ENCODE measurements around the gene TNFAIP8L1. TPM values are rescaled to one million over a fixed set of nuclear protein-coding genes. Genes with fewer than 3 reads are reported as not detected.
A peak's percentile ranks its signal among the peaks of the same experiment; 100 is the strongest.

Gene TNFAIP8L1
- total and polyA plus RNA-seq, 7 donors = 2.4 to 5.1 (median 3.3) TPM

- H3K9me3 ChIP-seq = no peaks in the 10 kb centered on the region
- no peaks in the 10 kb centered on the region for H3K36me3 ChIP-seq (ENCODE audit: insufficient read depth in 1 of 2, low read depth in 1 of 2)
- H3K27ac ChIP-seq = no peak overlapping the region
- intact Hi-C loops (cut with DNase I) = loop anchor here (2.0 to 5.0 kb wide), 4 partner anchors 60 to 229 kb away; partner anchors contain the start of genes PLIN5 (in 1 of the 2) and SEMA6B (in 1 of the 2)
- 65 to 68% (median 66%) methylated on average over 8 of the region's 8 CpGs for WGBS, 3 donors
- H3K4me3 ChIP-seq = peak overlapping the region; percentile 69
- TF ChIP-seq CTCF (IDR thresholded peaks at IDR 0.05) = no peak
- ATAC-seq = no peak
- H3K4me1 ChIP-seq = peaks cover 8% of the 10 kb centered on the region
- DNase-seq = no peak
- no peaks in the 10 kb centered on the region for H3K27me3 ChIP-seq (ENCODE audit: insufficient read depth in 3 of 3, low read length in 2 of 3)
Observed at GRCh38 chr19:4636761-4637160, 2.6 kb upstream of the TNFAIP8L1 start.

GRCh38 chr19:4638317-4638716 is 999 bp upstream of the TNFAIP8L1 start:
- H3K4me1 ChIP-seq = peaks cover 10% of the 10 kb centered on the region
- H3K27ac ChIP-seq = peak overlapping the region; percentile 78
- H3K27me3 ChIP-seq (ENCODE audit: insufficient read depth in 3 of 3, low read length in 2 of 3) = no peaks in the 10 kb centered on the region
- H3K9me3 ChIP-seq = no peaks in the 10 kb centered on the region
- DNase-seq (peak; percentile 45 to 82), ATAC-seq (peak in 1 of 4 donors; percentile 7)
- H3K36me3 ChIP-seq (ENCODE audit: insufficient read depth in 1 of 2, low read depth in 1 of 2) = no peaks in the 10 kb centered on the region
- 37 to 41% (median 38%) methylated on average over 11 of the region's 11 CpGs for WGBS, 3 donors
- no peak for TF ChIP-seq CTCF (IDR thresholded peaks at IDR 0.05)
- peak overlapping the region; percentile 85 for H3K4me3 ChIP-seq
- intact Hi-C loops (cut with DNase I) = loop anchor here (5.0 kb wide), 3 partner anchors 81 to 231 kb away; partner anchors contain the start of genes PLIN5 (in 1 of the 2) and SEMA6B (in 1 of the 2)

- Histone ChIP-seq H3K4me1 (peaks cover 10% of the 10 kb centered on the region), H3K27me3 (ENCODE audit: insufficient read depth in 3 of 3, low read length in 2 of 3) (no peaks in the 10 kb centered on the region), H3K27ac (no peak overlapping the region), H3K4me3 (peak overlapping the region; percentile 85), H3K36me3 (ENCODE audit: insufficient read depth in 1 of 2, low read depth in 1 of 2) (no peaks in the 10 kb centered on the region), H3K9me3 (no peaks in the 10 kb centered on the region)
- 9 to 17% (median 13%) methylated on average over 22 to 39 of the region's 39 CpGs for WGBS, 3 donors
- ATAC-seq (no peak), DNase-seq (peak; percentile 33 to 69)
- intact Hi-C loops (cut with DNase I) = loop anchor here (5.0 kb wide), 3 partner anchors 82 to 232 kb away; partner anchors contain the start of genes PLIN5 (in 1 of the 2) and SEMA6B (in 1 of the 2)
- no peak for TF ChIP-seq CTCF (IDR thresholded peaks at IDR 0.05)
Observed at GRCh38 chr19:4639531-4640246, 373 bp downstream of the TNFAIP8L1 start.

GRCh38 chr19:4640247-4641000 is 1.1 kb downstream of the TNFAIP8L1 start:
- no peak for ATAC-seq
- H3K36me3 ChIP-seq (ENCODE audit: insufficient read depth in 1 of 2, low read depth in 1 of 2) = no peaks in the 10 kb centered on the region
- no peak for TF ChIP-seq CTCF (IDR thresholded peaks at IDR 0.05)
- no peaks in the 10 kb centered on the region for H3K9me3 ChIP-seq
- intact Hi-C loops (cut with DNase I) = no loop called here
- H3K27ac ChIP-seq = no peak overlapping the region
- 60 to 70% (median 70%) methylated on average over 17 of the region's 17 CpGs for WGBS, 3 donors
- peak overlapping the region; percentile 85 for H3K4me3 ChIP-seq
- no peaks in the 10 kb centered on the region for H3K27me3 ChIP-seq (ENCODE audit: insufficient read depth in 3 of 3, low read length in 2 of 3)
- H3K4me1 ChIP-seq = peaks cover 10% of the 10 kb centered on the region
- DNase-seq = peak in 1 of 2 donors; percentile 28
